Immature natural killer cell (primary cell): ENCODE data around the gene SEC11C. TPM values are rescaled to one million over a fixed set of nuclear protein-coding genes. Genes with fewer than 3 reads are reported as not detected.
A peak's percentile ranks its signal among the peaks of the same experiment; 100 is the strongest.

Source experiments
- DNase-seq, 3 donors: peaks; one replicate each; pipeline ENCODE4 v3.0.0; 2022; ENCODE audit warnings: mixed read lengths in 1 of 3
- H3K27ac Mint-ChIP-seq, 6 donors: one replicate each; pipeline ENCODE4 v1.8.0; 2020; ENCODE audit warnings: mixed read lengths in 6 of 6, mild to moderate bottlenecking in 5 of 6, inconsistent platforms in 4 of 6, moderate library complexity in 3 of 6
- H3K27me3 Mint-ChIP-seq, 3 donors: one replicate each; pipeline ENCODE4 v1.8.0; 2020 to 2021; ENCODE audit warnings: low read depth in 3 of 3, mild to moderate bottlenecking in 3 of 3, mixed read lengths in 3 of 3, moderate library complexity in 3 of 3, inconsistent platforms in 1 of 3
- H3K36me3 Mint-ChIP-seq, 3 donors: one replicate each; pipeline ENCODE4 v1.8.0; 2020; ENCODE audit warnings: mixed read lengths in 3 of 3, inconsistent platforms in 2 of 3, mild to moderate bottlenecking in 2 of 3
- H3K4me1 Mint-ChIP-seq, 2 donors: one replicate each; pipeline ENCODE4 v1.8.0; 2020; ENCODE audit warnings: inconsistent platforms in 2 of 2, mild to moderate bottlenecking in 2 of 2, mixed read lengths in 2 of 2, moderate library complexity in 1 of 2
- H3K4me3 Mint-ChIP-seq, 5 donors: one replicate each; pipeline ENCODE4 v1.8.0; 2020; ENCODE audit warnings: mild to moderate bottlenecking in 5 of 5, mixed read lengths in 5 of 5, inconsistent platforms in 3 of 5, moderate library complexity in 3 of 5
- H3K9me3 Mint-ChIP-seq, 6 donors: one replicate each; pipeline ENCODE4 v1.8.0; 2020; ENCODE audit warnings: mild to moderate bottlenecking in 6 of 6, mixed read lengths in 6 of 6, inconsistent platforms in 4 of 6, moderate library complexity in 3 of 6
- polyA plus RNA-seq, 3 donors: library from polyadenylated mRNA; unstranded; fragments of 300-500 nt; fragmentation: Illumina TruSeq; gene quantifications; one replicate each; pipeline ENCODE4 v1.2.3, GENCODE V29; 2021

Gene SEC11C
- polyA plus RNA-seq, 3 donors from 2014 or later = 206 to 280 (median 233) TPM

DNA sequence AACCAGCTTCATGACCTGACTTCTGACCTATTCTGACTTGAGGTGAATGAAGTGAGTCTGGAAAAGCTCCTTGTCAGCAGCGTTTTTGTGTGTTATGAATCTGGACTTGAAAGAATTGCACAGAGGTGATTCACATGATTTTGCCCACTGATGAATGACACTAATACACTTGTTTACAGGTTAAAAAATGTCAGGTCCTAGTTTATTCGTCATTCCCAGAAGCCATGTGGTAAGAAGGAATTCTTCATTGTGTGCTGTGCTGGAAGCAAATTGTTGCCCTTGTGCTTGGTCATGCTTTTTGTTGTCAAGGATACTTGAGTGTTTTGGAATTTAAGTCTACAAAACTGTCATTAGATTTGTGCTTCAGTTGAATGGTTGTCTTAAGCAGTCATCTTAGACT lies 15.5 kb downstream of the SEC11C start:
- Mint-ChIP-seq H3K36me3 (peaks cover 25 to 59% (median 31%) of the 10 kb centered on the region in 3 donors), H3K4me1 (no peaks in the 10 kb centered on the region), H3K4me3 (no peak overlapping the region), H3K27ac (peak overlapping the region in 2 of 6 donors; percentile 23 to 71), H3K27me3 (no peaks in the 10 kb centered on the region), H3K9me3 (no peaks in the 10 kb centered on the region)
- no peak for DNase-seq

GRCh38 chr18:59156316-59156715 lies 16.6 kb downstream of the SEC11C start:
- Mint-ChIP-seq H3K27me3 (no peaks in the 10 kb centered on the region), H3K36me3 (peaks cover 25 to 54% (median 38%) of the 10 kb centered on the region in 3 donors), H3K27ac (no peak overlapping the region), H3K4me1 (no peaks in the 10 kb centered on the region), H3K9me3 (no peaks in the 10 kb centered on the region), H3K4me3 (no peak overlapping the region)
- no peak for DNase-seq

DNA sequence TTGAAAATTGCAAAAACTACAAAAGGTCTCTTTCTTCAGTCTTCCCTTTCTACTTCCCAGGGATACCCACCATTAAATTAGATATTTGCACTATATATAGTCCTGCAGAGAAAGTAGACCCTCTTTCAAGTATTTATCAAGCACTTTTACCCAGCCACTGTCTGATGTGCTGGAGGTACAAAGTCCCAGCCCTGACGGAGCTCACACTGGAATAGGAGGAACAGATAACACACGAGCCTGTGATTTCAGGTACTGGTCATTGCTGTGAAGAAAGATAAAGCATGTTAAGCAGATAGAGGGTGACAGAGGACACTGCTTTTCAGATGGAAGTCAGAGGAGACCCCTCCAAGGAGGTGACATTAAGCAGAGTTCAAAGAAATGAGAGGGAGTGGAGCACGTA lies 19.6 kb downstream of the SEC11C start:
- H3K27ac Mint-ChIP-seq = peak overlapping the region in 2 of 6 donors; percentile 22 to 52
- H3K36me3 Mint-ChIP-seq = peaks cover 17 to 39% (median 36%) of the 10 kb centered on the region in 3 donors
- H3K4me3 Mint-ChIP-seq = no peak overlapping the region
- H3K9me3 Mint-ChIP-seq = no peaks in the 10 kb centered on the region
- no peaks in the 10 kb centered on the region for H3K4me1 Mint-ChIP-seq
- H3K27me3 Mint-ChIP-seq = peaks cover 0 to 4% (median 2%) of the 10 kb centered on the region in 3 donors
- no peak for DNase-seq

- Mint-ChIP-seq H3K27me3 (peaks cover 2 to 4% (median 2%) of the 10 kb centered on the region in 3 donors), H3K9me3 (no peaks in the 10 kb centered on the region), H3K36me3 (peaks cover 17 to 36% (median 35%) of the 10 kb centered on the region in 3 donors), H3K27ac (no peak overlapping the region), H3K4me3 (no peak overlapping the region), H3K4me1 (no peaks in the 10 kb centered on the region)
- no peak for DNase-seq
Observed at GRCh38 chr18:59159986-59160385, 20.3 kb downstream of the SEC11C start.

DNA sequence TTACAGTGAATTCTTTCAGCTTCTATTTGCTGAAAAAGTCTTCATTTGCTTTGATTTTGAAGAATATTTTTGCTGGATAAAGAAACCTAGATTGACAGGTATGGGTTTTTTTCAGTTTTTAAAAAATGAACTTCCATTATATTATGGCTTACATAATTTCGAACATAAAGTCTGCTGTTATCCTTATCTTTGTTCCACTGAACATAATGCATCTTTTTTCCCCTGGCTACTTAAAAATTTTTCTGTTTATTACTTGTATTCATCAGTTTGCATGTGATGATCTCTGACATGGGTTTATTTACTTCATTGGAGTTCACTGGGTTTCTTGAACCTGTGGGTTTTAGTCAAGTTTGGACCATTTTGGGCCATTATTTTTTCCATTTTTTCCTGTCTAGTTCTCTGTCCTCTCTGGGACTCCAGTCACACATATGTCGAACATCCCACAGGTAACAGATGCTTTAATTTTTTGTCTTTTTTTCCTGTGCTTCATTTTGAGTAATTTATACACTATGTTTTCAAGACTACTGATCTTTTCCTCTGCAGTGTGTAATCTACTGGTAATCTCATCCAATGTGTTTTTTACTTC lies 33.1 kb downstream of the SEC11C start:
- DNase-seq = no peak
- peaks cover 5 to 11% (median 9%) of the 10 kb centered on the region in 3 donors for H3K36me3 Mint-ChIP-seq
- no peak overlapping the region for H3K4me3 Mint-ChIP-seq
- no peak overlapping the region for H3K27ac Mint-ChIP-seq
- H3K4me1 Mint-ChIP-seq = no peaks in the 10 kb centered on the region
- H3K27me3 Mint-ChIP-seq = peaks cover 2 to 12% (median 4%) of the 10 kb centered on the region in 3 donors
- peaks cover 17 to 42% (median 28%) of the 10 kb centered on the region in 6 donors for H3K9me3 Mint-ChIP-seq

DNA sequence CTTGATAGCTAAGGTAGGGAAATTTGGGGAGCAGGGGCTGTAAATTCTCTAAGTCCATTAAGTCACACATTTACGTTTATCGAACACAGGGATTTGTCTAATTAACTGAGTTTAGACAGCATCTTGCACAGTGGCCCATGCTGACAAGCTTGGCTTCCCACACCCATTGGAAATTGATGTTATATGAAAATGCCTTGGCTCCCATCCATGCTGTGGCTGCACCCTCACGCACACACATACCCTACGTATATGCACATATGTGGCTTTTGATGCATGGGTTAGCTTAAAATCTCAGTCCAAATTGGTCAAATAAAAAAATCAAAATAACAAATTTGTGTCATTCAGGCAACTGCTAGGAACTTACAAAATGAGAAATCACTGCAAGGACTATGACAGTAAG lies 37.8 kb downstream of the SEC11C start:
- peaks cover 10 to 16% (median 14%) of the 10 kb centered on the region in 6 donors for H3K9me3 Mint-ChIP-seq
- no peak overlapping the region for H3K4me3 Mint-ChIP-seq
- no peak overlapping the region for H3K27ac Mint-ChIP-seq
- H3K36me3 Mint-ChIP-seq = peaks cover 5 to 9% (median 8%) of the 10 kb centered on the region in 3 donors
- H3K4me1 Mint-ChIP-seq = no peaks in the 10 kb centered on the region
- H3K27me3 Mint-ChIP-seq = peaks cover 1 to 9% (median 7%) of the 10 kb centered on the region in 3 donors
- no peak for DNase-seq

DNA sequence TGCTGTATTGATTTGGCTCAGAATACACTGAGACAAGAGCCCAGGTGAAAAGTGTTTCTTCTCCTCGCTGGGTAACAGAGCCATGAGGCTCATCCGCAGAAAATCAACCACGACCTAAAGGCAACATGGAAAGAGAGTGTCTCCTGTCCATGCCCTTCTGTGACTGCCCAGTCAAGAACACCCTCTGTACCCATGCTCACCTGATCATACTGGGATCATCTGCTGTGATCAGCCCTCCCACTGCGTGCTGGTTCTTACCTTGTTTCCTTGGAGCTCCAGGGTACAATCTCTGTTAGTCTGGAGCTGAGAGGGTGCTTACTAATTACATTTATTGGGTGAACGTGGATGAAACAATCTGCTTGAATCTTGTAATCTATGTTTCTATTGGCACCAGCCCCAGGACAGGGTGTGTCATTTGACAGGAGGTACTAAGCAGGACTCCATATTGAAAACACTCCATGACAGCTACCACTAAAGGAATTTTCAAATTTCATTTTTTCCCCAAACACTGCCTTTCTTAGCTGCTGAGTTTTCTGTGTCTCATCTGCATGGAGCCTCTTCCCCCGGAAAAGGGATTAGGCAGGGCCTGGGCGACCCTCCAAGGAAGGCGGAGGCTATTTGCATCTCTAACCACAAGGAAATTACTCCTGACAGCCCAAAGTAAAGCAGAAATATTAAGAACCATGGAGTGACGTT lies 40.6 kb downstream of the SEC11C start:
- H3K27me3 Mint-ChIP-seq = peaks cover 0 to 9% (median 5%) of the 10 kb centered on the region in 3 donors
- no peaks in the 10 kb centered on the region for H3K9me3 Mint-ChIP-seq
- H3K27ac Mint-ChIP-seq = no peak overlapping the region
- H3K36me3 Mint-ChIP-seq = no peaks in the 10 kb centered on the region
- DNase-seq = no peak
- no peaks in the 10 kb centered on the region for H3K4me1 Mint-ChIP-seq
- no peak overlapping the region for H3K4me3 Mint-ChIP-seq

GRCh38 chr18:59182673-59183072 lies 43.0 kb downstream of the SEC11C start:
- H3K4me3 Mint-ChIP-seq = no peak overlapping the region
- H3K36me3 Mint-ChIP-seq = no peaks in the 10 kb centered on the region
- H3K27me3 Mint-ChIP-seq = peaks cover 0 to 9% (median 5%) of the 10 kb centered on the region in 3 donors
- no peak for DNase-seq
- no peaks in the 10 kb centered on the region for H3K9me3 Mint-ChIP-seq
- no peaks in the 10 kb centered on the region for H3K4me1 Mint-ChIP-seq
- no peak overlapping the region for H3K27ac Mint-ChIP-seq

DNA sequence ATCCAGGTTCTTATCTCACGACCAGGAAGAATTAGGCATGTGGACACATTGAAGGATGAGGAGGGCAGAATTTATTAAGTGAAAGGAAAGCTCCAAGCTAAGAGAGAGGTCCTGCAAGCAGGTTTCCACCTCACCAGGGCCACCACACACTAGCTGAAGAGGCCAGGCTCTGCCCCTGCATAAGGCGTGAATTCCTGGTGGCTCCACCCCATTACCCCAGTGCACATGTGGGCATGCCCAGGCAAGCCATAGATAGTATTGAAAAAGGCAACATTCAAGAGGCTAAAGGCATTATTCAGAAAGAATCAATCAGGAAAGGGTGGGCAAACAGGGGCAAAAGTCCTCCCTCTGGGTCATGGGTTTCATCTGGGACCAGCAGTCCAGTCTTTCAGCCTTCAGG lies 49.3 kb downstream of the SEC11C start:
- Mint-ChIP-seq H3K4me3 (no peak overlapping the region), H3K27ac (no peak overlapping the region)

GRCh38 chr18:59189746-59190145 lies 50.1 kb downstream of the SEC11C start:
- Mint-ChIP-seq H3K4me1 (no peaks in the 10 kb centered on the region), H3K36me3 (no peaks in the 10 kb centered on the region), H3K27me3 (peaks cover 0 to 12% (median 0%) of the 10 kb centered on the region in 3 donors), H3K4me3 (no peak overlapping the region), H3K27ac (no peak overlapping the region), H3K9me3 (no peaks in the 10 kb centered on the region)
- DNase-seq = no peak

More for the DNA sequence above, 49.3 kb downstream of the SEC11C start:
- H3K4me1 Mint-ChIP-seq = no peaks in the 10 kb centered on the region
- peaks cover 0 to 8% (median 0%) of the 10 kb centered on the region in 3 donors for H3K27me3 Mint-ChIP-seq
- no peaks in the 10 kb centered on the region for H3K36me3 Mint-ChIP-seq
- no peaks in the 10 kb centered on the region for H3K9me3 Mint-ChIP-seq
- DNase-seq = no peak

DNA sequence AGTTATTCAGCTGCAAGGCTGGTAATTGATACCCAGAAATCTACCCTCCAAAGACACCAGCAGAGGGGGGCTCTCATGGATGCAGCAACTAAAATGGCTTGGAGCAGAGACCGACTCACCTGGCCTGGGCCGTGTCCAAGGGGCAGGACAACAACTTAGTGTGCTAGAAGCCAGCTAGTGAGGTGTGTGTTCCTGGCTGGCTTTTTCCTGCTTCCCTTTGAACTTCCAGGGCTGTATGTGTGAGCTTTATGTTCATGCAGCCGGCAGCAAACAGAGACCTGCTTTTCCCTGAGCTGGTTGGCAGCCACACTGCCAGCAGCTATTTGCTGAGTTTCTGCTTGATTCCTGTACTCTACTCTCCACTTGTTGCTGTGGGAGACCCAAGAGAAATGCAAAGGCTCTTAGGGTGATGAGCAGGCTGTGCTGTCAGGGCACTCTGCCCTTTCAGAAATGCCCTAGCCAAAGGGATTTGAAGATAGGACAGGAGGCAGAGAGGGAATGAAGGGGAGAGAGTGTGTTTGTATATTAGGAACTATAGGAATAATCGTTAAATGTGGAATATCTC lies 56.6 kb downstream of the SEC11C start:
- no peaks in the 10 kb centered on the region for H3K4me1 Mint-ChIP-seq
- no peak overlapping the region for H3K27ac Mint-ChIP-seq
- H3K36me3 Mint-ChIP-seq = no peaks in the 10 kb centered on the region
- peaks cover 1 to 18% (median 8%) of the 10 kb centered on the region in 3 donors for H3K27me3 Mint-ChIP-seq
- peaks cover 0 to 3% (median 0%) of the 10 kb centered on the region in 6 donors for H3K9me3 Mint-ChIP-seq
- no peak for DNase-seq
- no peak overlapping the region for H3K4me3 Mint-ChIP-seq

- Mint-ChIP-seq H3K27ac (no peak overlapping the region), H3K36me3 (no peaks in the 10 kb centered on the region), H3K9me3 (peaks cover 0 to 3% (median 0%) of the 10 kb centered on the region in 6 donors), H3K4me3 (no peak overlapping the region), H3K27me3 (peaks cover 1 to 17% (median 8%) of the 10 kb centered on the region in 3 donors), H3K4me1 (no peaks in the 10 kb centered on the region)
- no peak for DNase-seq
Observed at GRCh38 chr18:59197636-59198035, 58.0 kb downstream of the SEC11C start.

- Mint-ChIP-seq H3K27ac (no peak overlapping the region), H3K36me3 (no peaks in the 10 kb centered on the region), H3K9me3 (peaks cover 0 to 3% (median 0%) of the 10 kb centered on the region in 6 donors), H3K27me3 (peaks cover 1 to 13% (median 8%) of the 10 kb centered on the region in 3 donors), H3K4me3 (no peak overlapping the region), H3K4me1 (no peaks in the 10 kb centered on the region)
- no peak for DNase-seq
Observed at GRCh38 chr18:59198215-59198614, 58.5 kb downstream of the SEC11C start.

GRCh38 chr18:59200787-59201186 lies 61.1 kb downstream of the SEC11C start:
- DNase-seq = no peak
- no peak overlapping the region for H3K27ac Mint-ChIP-seq
- peaks cover 1 to 11% (median 7%) of the 10 kb centered on the region in 3 donors for H3K27me3 Mint-ChIP-seq
- H3K4me1 Mint-ChIP-seq = no peaks in the 10 kb centered on the region
- H3K36me3 Mint-ChIP-seq = no peaks in the 10 kb centered on the region
- no peak overlapping the region for H3K4me3 Mint-ChIP-seq
- H3K9me3 Mint-ChIP-seq = peaks cover 0 to 2% (median 0%) of the 10 kb centered on the region in 6 donors
